Measurements from ENCODE around the gene HJURP.

The HJURP gene

GRCh38 chr2:233789554-233789953 is 64.8 kb downstream of the HJURP start:
- Mint-ChIP-seq H3K9me3 (peaks cover 4% of the 10 kb centered on the region), H3K27ac (no peak overlapping the region), H3K4me3 (no peak overlapping the region), H3K4me1 (peaks cover 17% of the 10 kb centered on the region), H3K27me3 (ENCODE audit: low read depth, poor library complexity) (peaks cover 4% of the 10 kb centered on the region), H3K36me3 (ENCODE audit: low read depth) (no peaks in the 10 kb centered on the region)
- TF ChIP-seq CTCF (IDR thresholded peaks at IDR 0.05) = no peak
- DNase-seq = no peak

Data from nephron progenitor cell (in vitro differentiated cells).